ENCODE data around the gene DGKG. TPM values are rescaled to one million over a fixed set of nuclear protein-coding genes. Genes with fewer than 3 reads are reported as not detected.

DGKG gene
- total RNA-seq, 4 donors from 2014 or later = 14.5 to 35.1 (median 20.3) TPM

- Histone ChIP-seq H3K4me1 (no peaks in the 10 kb centered on the region), H3K36me3 (no peaks in the 10 kb centered on the region), H3K4me3 (replicated peaks in 1 of 3) (no peak overlapping the region), H3K27me3 (no peaks in the 10 kb centered on the region), H3K27ac (no peak overlapping the region), H3K9me3 (no peaks in the 10 kb centered on the region)
- intact Hi-C loops (cut with DNase I) = no loop called here
- TF ChIP-seq POLR2A (IDR thresholded peaks at IDR 0.05) (no peak), CTCF (IDR thresholded peaks at IDR 0.05) (no peak)
- DNase-seq = no peak
- WGBS, 2 donors = 53 to 55% methylated on average over 2 of the region's 2 CpGs
These were observed 135.6 kb downstream of the DGKG start for GRCh38 chr3:186226482-186226881.

GRCh38 chr3:186225603-186226002 is 136.4 kb downstream of the DGKG start:
- Histone ChIP-seq H3K27me3 (no peaks in the 10 kb centered on the region), H3K4me3 (replicated peaks in 1 of 3) (no peak overlapping the region), H3K9me3 (no peaks in the 10 kb centered on the region), H3K36me3 (no peaks in the 10 kb centered on the region), H3K27ac (no peak overlapping the region), H3K4me1 (no peaks in the 10 kb centered on the region)
- WGBS, 2 donors = 55 to 60% methylated on average over 6 of the region's 6 CpGs
- intact Hi-C loops (cut with DNase I) = no loop called here
- DNase-seq = no peak
- no peak for TF ChIP-seq CTCF (IDR thresholded peaks at IDR 0.05)
- TF ChIP-seq POLR2A (IDR thresholded peaks at IDR 0.05) = no peak

GRCh38 chr3:186224041-186224610 is 137.9 kb downstream of the DGKG start:
- TF ChIP-seq CTCF (IDR thresholded peaks at IDR 0.05) = no peak
- TF ChIP-seq POLR2A (IDR thresholded peaks at IDR 0.05) = no peak
- Histone ChIP-seq H3K36me3 (no peaks in the 10 kb centered on the region), H3K4me1 (no peaks in the 10 kb centered on the region), H3K9me3 (no peaks in the 10 kb centered on the region), H3K4me3 (replicated peaks in 1 of 3) (no peak overlapping the region), H3K27me3 (no peaks in the 10 kb centered on the region), H3K27ac (no peak overlapping the region)
- no peak for DNase-seq
- intact Hi-C loops (cut with DNase I) = no loop called here
- WGBS, 2 donors = 85 to 87% methylated on average over 7 of the region's 7 CpGs

- no peaks in the 10 kb centered on the region for H3K36me3 ChIP-seq
- H3K27me3 ChIP-seq = no peaks in the 10 kb centered on the region
- no peaks in the 10 kb centered on the region for H3K4me1 ChIP-seq
- no peak for DNase-seq
- intact Hi-C loops (cut with DNase I) = no loop called here
- no peak overlapping the region for H3K4me3 ChIP-seq (replicated peaks in 1 of 3)
- TF ChIP-seq CTCF (IDR thresholded peaks at IDR 0.05) (no peak), POLR2A (IDR thresholded peaks at IDR 0.05) (no peak)
- WGBS, 2 donors = 81 to 82% methylated on average over 5 of the region's 5 CpGs
- no peak overlapping the region for H3K27ac ChIP-seq
- H3K9me3 ChIP-seq = no peaks in the 10 kb centered on the region
These were observed 138.6 kb downstream of the DGKG start for GRCh38 chr3:186223476-186223875.

GRCh38 chr3:186221760-186222378 is 140.2 kb downstream of the DGKG start:
- Histone ChIP-seq H3K36me3 (no peaks in the 10 kb centered on the region), H3K27me3 (no peaks in the 10 kb centered on the region), H3K4me1 (no peaks in the 10 kb centered on the region), H3K27ac (no peak overlapping the region), H3K4me3 (replicated peaks in 1 of 3) (no peak overlapping the region), H3K9me3 (no peaks in the 10 kb centered on the region)
- WGBS, 2 donors = 71 to 88% methylated on average over 15 of the region's 15 CpGs
- no peak for DNase-seq
- intact Hi-C loops (cut with DNase I) = no loop called here
- TF ChIP-seq POLR2A (IDR thresholded peaks at IDR 0.05) = no peak
- TF ChIP-seq CTCF (IDR thresholded peaks at IDR 0.05) = no peak
